IPS-18c (cell line): ENCODE measurements around the gene TMEM175.

Experiments
- H3K4me3 ChIP-seq: 2 replicates; pipeline ENCODE4 v1.7.0; 2013; ENCODE audit warnings: low read depth, mild to moderate bottlenecking, low read length, moderate library complexity; ENCODE audit not compliant: insufficient read depth
- H3K9me3 ChIP-seq: one replicate; pipeline ENCODE4 v1.6.1; 2013; ENCODE audit warnings: mild to moderate bottlenecking, low read length, moderate library complexity; ENCODE audit not compliant: control insufficient read depth, insufficient read depth

The TMEM175 gene

GRCh38 chr4:896216-896615, 36.0 kb upstream of the TMEM175 start:
- Histone ChIP-seq H3K4me3 (no peak overlapping the region), H3K9me3 (no peaks in the 10 kb centered on the region)

- H3K9me3 ChIP-seq, result no peaks in the 10 kb centered on the region
- no peak overlapping the region for H3K4me3 ChIP-seq
These were observed 35.6 kb upstream of the TMEM175 start for GRCh38 chr4:896630-897029.

GRCh38 chr4:898123-898522, 34.1 kb upstream of the TMEM175 start:
- Histone ChIP-seq H3K4me3 (no peak overlapping the region), H3K9me3 (no peaks in the 10 kb centered on the region)

GRCh38 chr4:898869-899555, 33.2 kb upstream of the TMEM175 start:
- H3K4me3 ChIP-seq, result no peak overlapping the region
- H3K9me3 ChIP-seq, result no peaks in the 10 kb centered on the region

- no peaks in the 10 kb centered on the region for H3K9me3 ChIP-seq
- no peak overlapping the region for H3K4me3 ChIP-seq
These were observed 32.7 kb upstream of the TMEM175 start for GRCh38 chr4:899556-899906.

- H3K4me3 ChIP-seq, result no peak overlapping the region
- H3K9me3 ChIP-seq, result no peaks in the 10 kb centered on the region
These were observed 32.2 kb upstream of the TMEM175 start for GRCh38 chr4:900073-900472.

- no peaks in the 10 kb centered on the region for H3K9me3 ChIP-seq
These were observed 31.5 kb upstream of the TMEM175 start for GRCh38 chr4:900721-901120.

GRCh38 chr4:901192-901910, 30.9 kb upstream of the TMEM175 start:
- Histone ChIP-seq H3K9me3 (no peaks in the 10 kb centered on the region), H3K4me3 (no peak overlapping the region)

More at GRCh38 chr4:900721-901120, 31.5 kb upstream of the TMEM175 start:
- no peak overlapping the region for H3K4me3 ChIP-seq

GRCh38 chr4:903066-904046, 28.9 kb upstream of the TMEM175 start:
- Histone ChIP-seq H3K9me3 (no peaks in the 10 kb centered on the region), H3K4me3 (no peak overlapping the region)

GRCh38 chr4:905485-906338, 26.5 kb upstream of the TMEM175 start:
- H3K9me3 ChIP-seq, result no peaks in the 10 kb centered on the region
- H3K4me3 ChIP-seq, result no peak overlapping the region

- no peak overlapping the region for H3K4me3 ChIP-seq
- no peaks in the 10 kb centered on the region for H3K9me3 ChIP-seq
These were observed 25.7 kb upstream of the TMEM175 start for GRCh38 chr4:906339-907102.

- H3K9me3 ChIP-seq, result no peaks in the 10 kb centered on the region
- no peak overlapping the region for H3K4me3 ChIP-seq
These were observed 25.2 kb upstream of the TMEM175 start for GRCh38 chr4:907103-907400.

- no peak overlapping the region for H3K4me3 ChIP-seq
- H3K9me3 ChIP-seq, result no peaks in the 10 kb centered on the region
These were observed 24.4 kb upstream of the TMEM175 start for GRCh38 chr4:907691-908425.

GRCh38 chr4:909131-909571, 23.1 kb upstream of the TMEM175 start:
- H3K4me3 ChIP-seq, result no peak overlapping the region

GRCh38 chr4:909821-910220, 22.4 kb upstream of the TMEM175 start:
- no peak overlapping the region for H3K4me3 ChIP-seq
- H3K9me3 ChIP-seq, result no peaks in the 10 kb centered on the region

More at GRCh38 chr4:909131-909571, 23.1 kb upstream of the TMEM175 start:
- no peaks in the 10 kb centered on the region for H3K9me3 ChIP-seq
